ENCODE data around the gene PDILT. TPM values are rescaled to one million over a fixed set of nuclear protein-coding genes. Genes with fewer than 3 reads are reported as not detected.

PDILT gene
- total and polyA plus RNA-seq, 4 donors = not detected

DNA sequence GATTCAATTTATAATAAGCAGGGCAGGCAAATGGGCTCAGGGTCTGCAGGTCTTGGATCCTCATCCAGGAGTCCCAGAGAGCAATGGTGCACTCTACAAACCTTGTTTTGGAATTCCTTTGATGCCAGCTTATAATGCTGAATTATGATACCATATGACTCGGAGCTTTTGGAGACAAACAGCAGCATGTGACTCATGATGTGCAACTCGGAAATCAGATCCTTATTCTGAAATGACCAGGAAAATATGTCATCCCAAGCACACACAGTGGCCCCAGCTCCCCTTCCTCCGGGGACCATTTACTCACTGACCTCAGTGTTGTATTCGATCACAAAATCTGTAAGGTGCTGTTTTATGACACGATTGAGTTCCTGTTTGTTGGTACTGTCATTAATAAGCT lies 31.8 kb downstream of the PDILT start:
- WGBS, 2 donors = 84 to 91% methylated on average over 5 of the region's 5 CpGs

DNA sequence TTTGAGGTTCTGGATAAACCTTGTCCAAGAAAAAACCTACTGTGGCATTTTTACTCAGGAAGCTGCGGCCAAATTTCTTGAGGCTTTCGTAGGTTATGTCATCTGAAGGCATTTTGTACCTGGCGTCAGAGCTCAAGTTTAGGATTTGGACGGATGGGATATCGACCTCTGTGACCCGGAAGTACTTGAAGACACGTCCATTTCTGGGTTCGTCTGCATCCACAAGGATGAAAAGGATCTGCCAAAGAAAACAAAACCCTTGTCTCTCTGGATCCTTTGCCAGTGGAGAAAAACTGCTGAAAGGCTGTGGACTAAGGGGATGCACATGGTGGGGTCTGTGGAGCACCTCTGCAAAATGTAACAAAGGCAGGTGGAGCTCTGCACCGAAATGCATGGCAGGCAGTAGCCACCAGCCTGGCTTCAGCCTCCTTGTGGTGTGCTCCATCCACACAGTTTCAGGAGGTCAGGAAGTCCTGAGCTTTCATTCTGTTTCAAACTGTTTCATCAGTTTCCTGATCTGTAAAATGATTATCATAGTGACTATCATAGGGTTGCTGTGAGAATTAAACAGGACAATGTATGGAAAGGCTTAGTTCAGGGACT lies 35.0 kb downstream of the PDILT start:
- 72 to 81% methylated on average over 9 of the region's 9 CpGs for WGBS, 2 donors
- Histone ChIP-seq H3K9me3 (ENCODE audit: control insufficient read depth in 4 of 4, insufficient read depth in 3 of 4, low read length in 3 of 4) (no peaks in the 10 kb centered on the region), H3K27ac (ENCODE audit: low read depth in 1 of 2, low read length in 1 of 2) (no peak overlapping the region), H3K4me3 (no peak overlapping the region), H3K9ac (ENCODE audit: insufficient read depth in 1 of 2, low read length in 2 of 2) (no peak overlapping the region), H3K36me3 (ENCODE audit: control insufficient read depth in 4 of 4, insufficient read depth in 4 of 4, low read length in 4 of 4) (no peaks in the 10 kb centered on the region), H3K4me1 (ENCODE audit: control insufficient read depth in 5 of 5, insufficient read depth in 5 of 5, low read length in 5 of 5) (no peaks in the 10 kb centered on the region), H3K27me3 (ENCODE audit: control insufficient read depth in 3 of 3, insufficient read depth in 3 of 3, low read length in 2 of 3) (peaks cover 0 to 6% (median 0%) of the 10 kb centered on the region in 3 donors)
- no peak for ATAC-seq (ENCODE audit: insufficient read depth, low FRiP score)
- TF ChIP-seq, protein P1, sequence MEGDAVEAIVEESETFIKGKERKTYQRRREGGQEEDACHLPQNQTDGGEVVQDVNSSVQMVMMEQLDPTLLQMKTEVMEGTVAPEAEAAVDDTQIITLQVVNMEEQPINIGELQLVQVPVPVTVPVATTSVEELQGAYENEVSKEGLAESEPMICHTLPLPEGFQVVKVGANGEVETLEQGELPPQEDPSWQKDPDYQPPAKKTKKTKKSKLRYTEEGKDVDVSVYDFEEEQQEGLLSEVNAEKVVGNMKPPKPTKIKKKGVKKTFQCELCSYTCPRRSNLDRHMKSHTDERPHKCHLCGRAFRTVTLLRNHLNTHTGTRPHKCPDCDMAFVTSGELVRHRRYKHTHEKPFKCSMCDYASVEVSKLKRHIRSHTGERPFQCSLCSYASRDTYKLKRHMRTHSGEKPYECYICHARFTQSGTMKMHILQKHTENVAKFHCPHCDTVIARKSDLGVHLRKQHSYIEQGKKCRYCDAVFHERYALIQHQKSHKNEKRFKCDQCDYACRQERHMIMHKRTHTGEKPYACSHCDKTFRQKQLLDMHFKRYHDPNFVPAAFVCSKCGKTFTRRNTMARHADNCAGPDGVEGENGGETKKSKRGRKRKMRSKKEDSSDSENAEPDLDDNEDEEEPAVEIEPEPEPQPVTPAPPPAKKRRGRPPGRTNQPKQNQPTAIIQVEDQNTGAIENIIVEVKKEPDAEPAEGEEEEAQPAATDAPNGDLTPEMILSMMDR (IDR thresholded peaks at IDR 0.05; ENCODE audit: control extremely low read depth, extremely low read depth) = no peak
- no peak for DNase-seq

More for the DNA sequence above, 31.8 kb downstream of the PDILT start:
- peaks cover 0 to 4% (median 0%) of the 10 kb centered on the region in 3 donors for H3K27me3 ChIP-seq (ENCODE audit: control insufficient read depth in 3 of 3, insufficient read depth in 3 of 3, low read length in 2 of 3)
- H3K9ac ChIP-seq (ENCODE audit: insufficient read depth in 1 of 2, low read length in 2 of 2) = no peak overlapping the region
- no peaks in the 10 kb centered on the region for H3K36me3 ChIP-seq (ENCODE audit: control insufficient read depth in 4 of 4, insufficient read depth in 4 of 4, low read length in 4 of 4)
- no peaks in the 10 kb centered on the region for H3K9me3 ChIP-seq (ENCODE audit: control insufficient read depth in 4 of 4, insufficient read depth in 3 of 4, low read length in 3 of 4)
- TF ChIP-seq, protein P1 (IDR thresholded peaks at IDR 0.05; ENCODE audit: control extremely low read depth, extremely low read depth) = no peak
- no peak overlapping the region for H3K27ac ChIP-seq (ENCODE audit: low read depth in 1 of 2, low read length in 1 of 2)
- DNase-seq = no peak
- no peaks in the 10 kb centered on the region for H3K4me1 ChIP-seq (ENCODE audit: control insufficient read depth in 5 of 5, insufficient read depth in 5 of 5, low read length in 5 of 5)
- ATAC-seq (ENCODE audit: insufficient read depth, low FRiP score) = no peak
- no peak overlapping the region for H3K4me3 ChIP-seq

DNA sequence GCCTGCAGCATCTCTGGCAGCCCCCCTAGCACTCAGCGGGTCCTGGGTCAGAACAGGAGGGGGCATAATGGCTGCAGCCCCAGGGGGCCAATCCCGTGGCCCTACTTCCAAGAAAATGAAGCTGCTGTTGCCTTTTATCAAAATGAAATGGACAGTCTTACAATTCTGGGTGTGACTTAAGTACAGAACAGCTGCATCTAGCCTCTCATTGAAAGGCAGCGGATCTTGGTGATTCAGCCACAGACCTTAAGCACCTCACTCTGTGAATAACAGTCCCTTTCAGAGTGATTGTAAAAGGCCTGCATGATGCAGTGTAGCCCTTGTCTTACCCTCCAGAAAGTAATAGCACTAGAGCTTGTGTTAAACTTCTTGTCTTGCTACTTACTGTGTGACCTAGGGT lies 40.5 kb downstream of the PDILT start:
- Histone ChIP-seq H3K4me1 (ENCODE audit: control insufficient read depth in 5 of 5, insufficient read depth in 5 of 5, low read length in 5 of 5) (no peaks in the 10 kb centered on the region), H3K36me3 (ENCODE audit: control insufficient read depth in 4 of 4, insufficient read depth in 4 of 4, low read length in 4 of 4) (no peaks in the 10 kb centered on the region), H3K9ac (ENCODE audit: insufficient read depth in 1 of 2, low read length in 2 of 2) (no peak overlapping the region), H3K27ac (ENCODE audit: low read depth in 1 of 2, low read length in 1 of 2) (no peak overlapping the region), H3K27me3 (ENCODE audit: control insufficient read depth in 3 of 3, insufficient read depth in 3 of 3, low read length in 2 of 3) (peaks cover 0 to 4% (median 0%) of the 10 kb centered on the region in 3 donors), H3K9me3 (ENCODE audit: control insufficient read depth in 4 of 4, insufficient read depth in 3 of 4, low read length in 3 of 4) (no peaks in the 10 kb centered on the region), H3K4me3 (no peak overlapping the region)
- no peak for DNase-seq
- no peak for ATAC-seq (ENCODE audit: insufficient read depth, low FRiP score)
- TF ChIP-seq, protein P1 (IDR thresholded peaks at IDR 0.05; ENCODE audit: control extremely low read depth, extremely low read depth) = no peak
- WGBS, 2 donors = 79 to 85% methylated on average over 3 of the region's 3 CpGs

DNA sequence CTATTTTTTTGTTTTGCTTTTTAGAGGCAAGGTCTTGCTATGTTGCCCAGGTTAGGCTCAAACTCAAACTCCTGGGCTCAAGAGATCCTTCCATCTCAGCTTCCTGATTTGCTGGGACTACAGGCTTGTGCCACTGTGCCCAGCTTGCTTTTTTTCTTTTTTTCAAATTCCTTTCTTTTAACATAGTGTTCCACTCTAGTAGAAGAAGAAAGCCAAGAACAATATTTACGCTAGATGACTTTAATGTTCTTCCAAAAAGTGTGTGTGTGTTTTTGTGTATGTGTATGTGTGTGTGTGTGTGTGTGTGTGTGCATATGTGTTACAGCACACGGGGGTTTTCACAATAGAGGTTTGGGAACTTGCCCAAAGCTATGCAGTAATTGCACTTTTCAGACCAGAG lies 41.3 kb downstream of the PDILT start:
- DNase-seq = no peak
- no peak for ATAC-seq (ENCODE audit: insufficient read depth, low FRiP score)
- Histone ChIP-seq H3K4me3 (no peak overlapping the region), H3K4me1 (ENCODE audit: control insufficient read depth in 5 of 5, insufficient read depth in 5 of 5, low read length in 5 of 5) (no peaks in the 10 kb centered on the region), H3K27me3 (ENCODE audit: control insufficient read depth in 3 of 3, insufficient read depth in 3 of 3, low read length in 2 of 3) (peaks cover 0 to 4% (median 0%) of the 10 kb centered on the region in 3 donors), H3K9ac (ENCODE audit: insufficient read depth in 1 of 2, low read length in 2 of 2) (no peak overlapping the region), H3K27ac (ENCODE audit: low read depth in 1 of 2, low read length in 1 of 2) (no peak overlapping the region), H3K36me3 (ENCODE audit: control insufficient read depth in 4 of 4, insufficient read depth in 4 of 4, low read length in 4 of 4) (no peaks in the 10 kb centered on the region), H3K9me3 (ENCODE audit: control insufficient read depth in 4 of 4, insufficient read depth in 3 of 4, low read length in 3 of 4) (no peaks in the 10 kb centered on the region)
- 48 to 68% methylated on average over 2 of the region's 2 CpGs for WGBS, 2 donors
- TF ChIP-seq, protein P1 (IDR thresholded peaks at IDR 0.05; ENCODE audit: control extremely low read depth, extremely low read depth) = no peak

All from lung (tissue), 12 donors.